T-helper 2 cell treated with Interferon-gamma antibody and Interleukin-4, amounts not matched to agents 5 μg/mL and 100 μg/mL, for 36 hours (primary cell): Measurements from ENCODE around the gene SIX2.

Source experiments
- DNase-seq: peaks from one replicate; pipeline ENCODE4 v3.0.0; 2021; ENCODE audit warnings: low spot score
- H3K27ac Mint-ChIP-seq: one replicate; pipeline ENCODE4 v1.8.0; 2021; ENCODE audit warnings: mild to moderate bottlenecking, mixed read lengths
- H3K27me3 Mint-ChIP-seq: one replicate; pipeline ENCODE4 v1.8.0; 2021; ENCODE audit warnings: low read depth, mixed read lengths
- H3K36me3 Mint-ChIP-seq: one replicate; pipeline ENCODE4 v1.8.0; 2021; ENCODE audit warnings: low read depth, mixed read lengths
- H3K4me1 Mint-ChIP-seq: one replicate; pipeline ENCODE4 v1.8.0; 2021; ENCODE audit warnings: low read depth, mixed read lengths
- H3K4me3 Mint-ChIP-seq: one replicate; pipeline ENCODE4 v1.8.0; 2022; ENCODE audit warnings: mild to moderate bottlenecking, moderate library complexity, mixed read lengths
- H3K9me3 Mint-ChIP-seq: one replicate; pipeline ENCODE4 v1.8.0; 2021; ENCODE audit warnings: mixed read lengths

The SIX2 gene

GRCh38 chr2:44957656-44958327 is 51.5 kb downstream of the SIX2 start:
- Mint-ChIP-seq H3K9me3 (no peaks in the 10 kb centered on the region), H3K4me1 (peaks cover 7% of the 10 kb centered on the region), H3K4me3 (no peak overlapping the region), H3K27ac (no peak overlapping the region), H3K36me3 (no peaks in the 10 kb centered on the region), H3K27me3 (peaks cover 70% of the 10 kb centered on the region)
- no peak for DNase-seq

GRCh38 chr2:44956843-44957242 is 52.4 kb downstream of the SIX2 start:
- H3K36me3 Mint-ChIP-seq = no peaks in the 10 kb centered on the region
- no peaks in the 10 kb centered on the region for H3K9me3 Mint-ChIP-seq
- DNase-seq = no peak
- H3K27ac Mint-ChIP-seq = no peak overlapping the region
- H3K4me1 Mint-ChIP-seq = peaks cover 9% of the 10 kb centered on the region
- H3K4me3 Mint-ChIP-seq = no peak overlapping the region
- peaks cover 70% of the 10 kb centered on the region for H3K27me3 Mint-ChIP-seq

GRCh38 chr2:44955593-44956392 is 53.5 kb downstream of the SIX2 start:
- peaks cover 77% of the 10 kb centered on the region for H3K27me3 Mint-ChIP-seq

More at GRCh38 chr2:44955593-44956392, 53.5 kb downstream of the SIX2 start:
- peak; percentile 70 for DNase-seq
- Mint-ChIP-seq H3K36me3 (no peaks in the 10 kb centered on the region), H3K9me3 (no peaks in the 10 kb centered on the region), H3K4me3 (peak overlapping the region; percentile 66), H3K27ac (no peak overlapping the region), H3K4me1 (peaks cover 9% of the 10 kb centered on the region)
